ENCODE measurements around the gene BBS9. TPM values are rescaled to one million over a fixed set of nuclear protein-coding genes. Genes with fewer than 3 reads are reported as not detected.
"Not testable (repeated sequence)": the region's sequence is repeated elsewhere in the genome, so short reads cannot be mapped to it uniquely, and the experiment has no call there.

The BBS9 gene
- total RNA-seq, 1 donor from 2014 or later, result 9.2 TPM

DNA sequence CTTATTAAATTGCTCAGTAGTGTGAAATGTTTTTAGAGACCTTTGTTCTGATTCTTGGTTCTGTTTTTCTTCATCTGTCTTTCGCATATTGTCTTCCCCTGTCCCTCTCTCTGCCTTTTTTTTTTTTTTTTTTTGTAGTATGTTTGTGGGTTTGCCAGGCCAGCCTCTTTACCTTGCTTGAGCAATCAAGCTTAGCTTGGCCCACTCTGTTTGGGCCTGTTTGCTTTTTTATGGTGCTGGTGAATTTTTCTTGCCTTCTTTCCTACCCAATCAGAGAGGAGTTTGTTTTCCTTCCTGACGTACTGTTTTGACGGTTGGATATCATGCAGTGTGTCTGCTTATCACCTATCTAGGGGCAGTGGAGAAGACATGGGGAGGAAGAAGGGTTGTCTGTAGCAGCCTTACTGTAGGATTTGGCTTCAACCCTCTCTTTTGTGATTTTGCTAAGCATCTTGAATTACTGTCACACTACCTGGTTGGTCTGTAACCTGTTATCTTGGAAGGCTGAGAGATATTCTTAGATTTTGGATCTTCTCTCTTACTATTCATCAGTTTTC, 64.0 kb downstream of the BBS9 start:
- intact Hi-C loops (cut with micrococcal nuclease), result no loop called here

GRCh38 chr7:33195264-33195663, 65.9 kb downstream of the BBS9 start:
- intact Hi-C loops (cut with micrococcal nuclease), result no loop called here

DNA sequence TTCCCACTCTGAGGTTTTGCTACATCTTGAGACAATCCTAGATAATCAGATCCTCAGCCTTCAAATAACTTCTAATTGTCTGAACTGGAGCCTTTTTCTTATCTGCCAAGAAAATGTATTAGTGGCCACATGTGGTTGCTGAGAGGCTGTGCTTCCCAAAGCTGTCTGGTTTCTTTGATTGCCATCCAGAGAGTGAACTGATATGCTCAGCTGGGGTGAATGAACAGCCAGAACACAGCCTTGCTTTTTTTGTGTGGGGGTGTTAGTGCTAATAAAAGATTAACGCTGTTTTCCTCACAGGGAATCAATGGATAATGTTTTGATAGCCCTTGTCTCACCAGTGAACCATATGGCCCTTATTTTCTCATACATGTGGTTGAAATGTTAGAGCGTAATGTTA, 66.9 kb downstream of the BBS9 start:
- intact Hi-C loops (cut with micrococcal nuclease), result no loop called here

- intact Hi-C loops (cut with micrococcal nuclease), result no loop called here
Observed at GRCh38 chr7:33200282-33200681, 70.9 kb downstream of the BBS9 start.

- intact Hi-C loops (cut with micrococcal nuclease), result no loop called here
Observed at GRCh38 chr7:33201821-33202220, 72.5 kb downstream of the BBS9 start.

DNA sequence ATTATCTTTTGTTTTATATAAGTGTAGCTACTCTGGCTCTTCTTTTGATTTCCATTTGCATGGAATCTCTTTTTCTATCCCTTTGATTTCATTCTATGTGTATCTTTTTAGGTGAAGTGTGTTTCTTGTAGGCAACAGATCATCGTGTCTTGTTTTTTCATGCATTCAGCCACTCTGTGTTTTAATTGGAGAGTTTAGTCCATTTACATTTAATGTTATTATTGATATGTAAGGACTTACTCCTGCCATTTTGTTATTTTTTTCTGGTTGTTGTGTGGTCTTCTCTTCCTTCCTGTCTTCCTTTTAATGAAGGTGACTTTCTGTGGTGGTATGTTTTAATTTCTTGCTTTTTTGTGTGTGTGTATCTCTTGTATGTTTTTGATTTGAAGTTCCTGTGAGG, 81.6 kb downstream of the BBS9 start:
- intact Hi-C loops (cut with micrococcal nuclease), result no loop called here

GRCh38 chr7:33212144-33212543, 82.8 kb downstream of the BBS9 start:
- intact Hi-C loops (cut with micrococcal nuclease), result no loop called here

- intact Hi-C loops (cut with micrococcal nuclease), result no loop called here
Observed at GRCh38 chr7:33215992-33216391, 86.6 kb downstream of the BBS9 start.

DNA sequence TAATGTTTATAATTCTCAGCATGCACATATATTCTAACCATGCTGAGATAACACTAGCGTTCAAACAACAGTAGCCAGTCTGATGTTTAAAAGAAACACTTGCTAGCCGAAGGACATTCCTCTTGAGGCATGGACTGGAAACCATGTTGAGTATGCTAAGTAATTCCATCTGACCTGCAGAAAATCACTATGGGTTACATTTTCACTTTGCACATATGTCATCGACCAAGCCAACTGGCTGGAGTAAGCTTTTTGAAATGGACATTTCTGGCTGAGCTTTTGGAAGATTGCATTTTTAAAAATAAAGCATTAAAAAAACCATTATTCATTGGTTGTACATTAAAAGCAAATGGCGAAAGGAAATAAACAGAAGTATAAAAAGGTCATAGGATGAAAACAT, 88.2 kb downstream of the BBS9 start:
- intact Hi-C loops (cut with micrococcal nuclease), result no loop called here

DNA sequence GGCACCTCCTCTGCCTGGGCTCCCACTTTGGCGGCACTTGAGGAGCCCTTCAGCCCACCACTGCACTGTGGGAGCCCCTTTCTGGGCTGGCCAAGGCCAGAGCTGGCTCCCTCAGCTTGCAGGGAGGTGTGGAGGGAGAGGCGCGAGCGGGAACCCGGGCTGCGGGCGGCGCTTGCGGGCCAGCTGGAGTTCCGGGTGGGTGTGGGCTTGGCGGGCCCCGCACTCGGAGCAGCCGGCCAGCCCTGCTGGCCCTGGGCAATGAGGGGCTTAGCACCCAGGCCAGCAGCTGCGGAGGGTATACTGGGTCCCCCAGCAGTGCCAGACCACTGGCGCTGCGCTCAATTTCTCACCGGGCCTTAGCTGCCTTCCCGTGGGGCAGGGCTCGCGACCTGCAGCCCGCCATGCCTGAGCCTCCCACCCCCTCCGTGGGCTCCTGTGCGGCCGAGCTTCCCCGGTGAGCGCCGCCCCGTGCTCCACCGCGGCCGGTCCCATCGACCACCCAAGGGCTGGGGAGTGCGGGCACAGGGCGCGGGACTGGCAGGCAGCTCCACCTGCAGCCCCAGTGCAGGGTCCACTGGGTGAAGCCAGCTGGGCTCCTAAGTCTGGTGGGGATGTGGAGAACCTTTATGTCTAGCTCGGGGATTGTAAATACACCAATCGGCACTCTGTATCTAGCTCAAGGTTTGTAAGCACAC, 89.6 kb downstream of the BBS9 start:
- intact Hi-C loops (cut with micrococcal nuclease), result not testable (repeated sequence)

GRCh38 chr7:33220231-33220630, 90.9 kb downstream of the BBS9 start:
- intact Hi-C loops (cut with micrococcal nuclease), result no loop called here

DNA sequence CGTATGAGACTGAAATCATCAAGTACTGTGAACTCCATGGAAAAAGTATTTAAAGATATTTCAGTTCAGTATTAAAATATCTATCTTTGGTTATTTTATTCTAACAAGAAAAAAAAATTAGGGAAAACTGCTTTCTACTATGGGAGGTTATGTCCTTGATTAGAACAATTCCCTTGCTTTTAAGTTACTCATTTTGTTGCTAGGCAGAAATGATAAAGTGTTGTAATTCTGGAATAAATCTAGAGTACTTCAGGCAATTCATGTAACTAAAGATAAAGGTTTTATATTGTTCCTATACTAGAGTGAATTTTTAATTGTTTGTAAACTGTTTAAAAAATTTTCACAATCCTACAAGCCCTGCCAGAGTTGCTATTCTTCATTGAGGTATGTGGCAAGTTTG, 92.0 kb downstream of the BBS9 start:
- intact Hi-C loops (cut with micrococcal nuclease), result no loop called here

- intact Hi-C loops (cut with micrococcal nuclease), result no loop called here
Observed at GRCh38 chr7:33232632-33233145, 103.3 kb downstream of the BBS9 start.

DNA sequence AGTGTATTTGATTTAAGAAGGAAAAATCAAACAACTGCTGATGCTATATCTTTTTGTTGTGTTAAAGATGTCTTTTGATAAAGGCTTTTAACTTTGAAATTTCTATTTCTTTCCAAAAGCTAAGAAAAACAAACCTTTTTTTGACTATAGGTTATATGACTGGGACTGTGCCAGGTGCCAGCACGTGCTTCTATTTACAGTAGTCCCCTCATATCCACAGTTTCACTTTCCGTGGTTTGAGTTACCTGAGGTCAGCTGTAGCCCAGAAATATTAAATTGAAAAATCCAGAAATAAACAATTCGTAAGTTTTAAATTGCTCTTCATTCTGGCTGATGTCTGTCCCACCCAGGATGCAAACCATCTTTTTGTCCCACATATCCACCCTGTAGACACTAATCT, 104.3 kb downstream of the BBS9 start:
- intact Hi-C loops (cut with micrococcal nuclease), result no loop called here

DNA sequence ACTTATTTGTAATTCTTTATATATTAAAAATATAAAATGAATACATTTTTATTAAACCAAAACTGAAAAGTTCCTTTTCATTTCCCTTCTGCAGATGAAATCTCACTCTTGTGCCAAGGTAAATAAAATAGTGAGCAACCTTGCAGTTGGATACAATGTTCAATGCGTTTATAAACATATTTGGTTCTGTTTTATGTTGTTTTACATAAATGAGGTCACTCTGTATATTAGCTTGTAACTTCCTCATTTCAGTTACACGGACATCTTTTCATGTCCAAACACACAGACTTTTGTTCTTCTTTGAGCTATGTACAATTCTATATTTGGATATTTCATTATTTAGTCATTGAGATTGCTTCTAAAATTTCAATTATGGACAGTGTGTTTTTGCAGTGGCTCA, 107.7 kb downstream of the BBS9 start:
- intact Hi-C loops (cut with micrococcal nuclease), result no loop called here

GRCh38 chr7:33243319-33243881, 114.0 kb downstream of the BBS9 start:
- intact Hi-C loops (cut with micrococcal nuclease), result loop anchor here (2.0 to 10.0 kb wide), 2 partner anchors 501 to 689 kb away; no protein-coding TSS in a partner anchor

- intact Hi-C loops (cut with micrococcal nuclease), result loop anchor here (10.0 kb wide), 1 partner anchor 496 kb away; no protein-coding TSS in a partner anchor
Observed at GRCh38 chr7:33248671-33249070, 119.3 kb downstream of the BBS9 start.

DNA sequence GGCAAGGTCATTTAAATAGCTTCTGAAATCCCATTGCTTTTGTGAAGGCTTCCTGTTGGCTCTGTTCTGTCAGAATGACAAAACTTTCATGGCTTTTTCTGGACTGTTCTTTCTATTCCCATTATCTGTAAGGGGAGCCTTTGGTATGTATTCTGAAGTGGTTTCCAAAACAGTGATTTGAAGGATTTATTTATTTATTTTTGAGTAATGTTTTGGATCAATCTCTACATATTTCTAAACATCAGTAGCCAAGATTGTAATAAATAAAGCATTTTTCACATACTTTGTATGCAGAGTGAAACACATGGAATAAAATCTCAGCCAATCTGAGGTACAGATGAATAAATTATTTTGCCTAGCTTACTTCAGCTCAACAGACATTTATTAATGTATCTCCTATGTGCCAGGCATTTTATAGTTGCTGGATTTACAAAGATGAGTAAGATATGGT, 121.1 kb downstream of the BBS9 start:
- intact Hi-C loops (cut with micrococcal nuclease), result no loop called here

DNA sequence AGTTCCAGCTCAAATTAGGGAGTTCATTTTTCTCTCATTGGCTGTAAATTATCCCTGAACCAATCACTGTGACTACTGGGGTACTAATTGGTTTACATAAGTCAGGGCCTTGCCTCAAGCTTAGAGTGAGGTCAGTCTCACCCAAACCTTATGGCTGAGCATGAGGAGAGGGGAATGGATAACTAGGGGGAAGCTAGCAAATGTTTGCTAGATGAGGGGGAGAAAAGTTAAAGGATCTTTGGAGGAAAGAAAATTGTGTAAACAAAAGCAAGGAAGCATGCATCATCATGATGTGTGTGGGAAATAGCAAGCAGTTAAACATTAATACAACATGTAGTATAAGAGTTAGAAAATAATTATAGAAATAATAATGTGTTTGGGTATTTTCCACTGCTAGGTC, 121.9 kb downstream of the BBS9 start:
- intact Hi-C loops (cut with micrococcal nuclease), result no loop called here

GRCh38 chr7:33258491-33258951, 129.2 kb downstream of the BBS9 start:
- intact Hi-C loops (cut with micrococcal nuclease), result no loop called here

- intact Hi-C loops (cut with micrococcal nuclease), result no loop called here
Observed at GRCh38 chr7:33261585-33261984, 132.2 kb downstream of the BBS9 start.

- intact Hi-C loops (cut with micrococcal nuclease), result no loop called here
Observed at GRCh38 chr7:33262476-33262875, 133.1 kb downstream of the BBS9 start.

Data from T-helper 2 cell treated with Interferon-gamma antibody and Interleukin-4, amounts not matched to agents 100 ng/mL and 5 ng/mL, for 36 hours (primary cell).